IMR-90 (cell line): ENCODE data around the gene USP26. TPM values are rescaled to one million over a fixed set of nuclear protein-coding genes. Genes with fewer than 3 reads are reported as not detected.

Experiments used
- ATAC-seq: fragments of 200-7000 bp; cut with Tn5 transposase; 2 replicates; pipeline ENCODE4 v1.9.1; 2020; ENCODE audit warnings: low read depth, mild to moderate bottlenecking, moderate library complexity
- BruUV-seq: library from RNA; stranded (reverse); fragments of 400-500 nt; replicated peaks from 2 replicates; lab custom pipeline; 2021; lab: Mats Ljungman, UMichigan
- CTCF ChIA-PET: fragments of 300-600 bp; formaldehyde crosslinking; extraction: SDS; loops from one replicate; lab custom pipeline; 2021; ENCODE audit warnings: antibody characterized with exemption; lab: Yijun Ruan, JAX
- POLR2A ChIA-PET: fragments of 300-600 bp; sonication (Branson Sonifier 250); formaldehyde crosslinking; loops from one replicate; lab custom pipeline; 2022; ENCODE audit warnings: antibody characterized with exemption; ENCODE audit not compliant: unreplicated experiment; lab: Charles Lee
- DNase-seq: peaks from one replicate; pipeline ENCODE4 v3.0.0; 2013
- H2AFZ ChIP-seq: replicated peaks from 2 replicates; pipeline ENCODE3; 2013; ENCODE audit warnings: low read length, mild to moderate bottlenecking; ENCODE audit not compliant: poor library complexity
- H2AK5ac ChIP-seq: 2 replicates; pipeline ENCODE4 v1.6.1; 2013; ENCODE audit warnings: low read depth, low read length, inconsistent platforms
- H2AK9ac ChIP-seq: replicated peaks from 2 replicates; pipeline ENCODE3; 2013; ENCODE audit warnings: mild to moderate bottlenecking, low read depth, low read length, moderate library complexity; ENCODE audit not compliant: poor library complexity
- H2BK120ac ChIP-seq: 2 replicates; pipeline ENCODE4 v1.6.1; 2013; ENCODE audit warnings: low read depth, low read length, inconsistent platforms
- H2BK15ac ChIP-seq: 3 replicates; pipeline ENCODE4 v1.6.1; 2013; ENCODE audit warnings: low read depth, low read length, inconsistent platforms
- H2BK20ac ChIP-seq: 2 replicates; pipeline ENCODE4 v1.6.1; 2013; ENCODE audit warnings: low read depth, mild to moderate bottlenecking, inconsistent platforms, low read length, moderate library complexity
- H2BK5ac ChIP-seq: 2 replicates; pipeline ENCODE4 v1.6.1; 2013; ENCODE audit warnings: mild to moderate bottlenecking, low read depth, low read length, inconsistent platforms; ENCODE audit not compliant: poor library complexity, severe bottlenecking
- H3K14ac ChIP-seq: replicated peaks from 2 replicates; pipeline ENCODE4 v1.6.1; 2013; ENCODE audit warnings: low read depth, low read length, inconsistent platforms
- H3K18ac ChIP-seq: 2 replicates; pipeline ENCODE4 v1.6.1; 2013; ENCODE audit warnings: low read depth, low read length, control low read depth
- H3K23ac ChIP-seq: 2 replicates; pipeline ENCODE4 v1.6.1; 2013; ENCODE audit warnings: low read depth, low read length, inconsistent platforms
- H3K27ac ChIP-seq: 2 replicates; pipeline ENCODE4 v1.5.1; 2013; ENCODE audit warnings: mild to moderate bottlenecking, control low read depth, low read length; ENCODE audit not compliant: insufficient read depth
- H3K27me3 ChIP-seq: 2 replicates; pipeline ENCODE4 v1.6.1; 2013; ENCODE audit warnings: low read length; ENCODE audit not compliant: control insufficient read depth, insufficient read depth
- H3K36me3 ChIP-seq: 2 replicates; pipeline ENCODE4 v1.6.1; 2013; ENCODE audit warnings: low read length, mixed read lengths; ENCODE audit not compliant: control insufficient read depth, insufficient read depth
- H3K4ac ChIP-seq: 2 replicates; pipeline ENCODE4 v1.6.1; 2013; ENCODE audit warnings: low read depth, low read length, inconsistent platforms
- H3K4me1 ChIP-seq: 2 replicates; pipeline ENCODE4 v1.6.1; 2013; ENCODE audit warnings: low read length, mixed read lengths; ENCODE audit not compliant: control insufficient read depth, insufficient read depth
- H3K4me2 ChIP-seq: 2 replicates; pipeline ENCODE4 v1.6.1; 2013; ENCODE audit warnings: low read depth, mild to moderate bottlenecking, control low read depth, low read length, moderate library complexity
- H3K4me3 ChIP-seq: 2 replicates; pipeline ENCODE4 v1.5.1; 2013; ENCODE audit warnings: low read depth, mild to moderate bottlenecking, control low read depth, low read length, moderate library complexity; ENCODE audit not compliant: insufficient read depth
- H3K56ac ChIP-seq: 2 replicates; pipeline ENCODE4 v1.6.1; 2013; ENCODE audit warnings: low read length, inconsistent platforms; ENCODE audit not compliant: insufficient read depth; ENCODE audit errors: extremely low read depth
- H3K79me1 ChIP-seq, 2 experiments: 2 replicates each; pipeline ENCODE4 v1.6.1; 2013; ENCODE audit warnings: low read length in 2 of 2, inconsistent platforms in 1 of 2, low read depth in 1 of 2
- H3K9ac ChIP-seq: 2 replicates; pipeline ENCODE4 v1.6.1; 2013; ENCODE audit warnings: low read depth, low read length, control low read depth
- H3K9me1 ChIP-seq: 2 replicates; pipeline ENCODE4 v1.6.1; 2013; ENCODE audit warnings: low read length, inconsistent platforms; ENCODE audit not compliant: insufficient read depth
- H3K9me3 ChIP-seq: 2 replicates; pipeline ENCODE4 v1.6.1; 2013; ENCODE audit warnings: low read length; ENCODE audit not compliant: control insufficient read depth, insufficient read depth
- H4K20me1 ChIP-seq: 2 replicates; pipeline ENCODE4 v1.6.1; 2013; ENCODE audit warnings: low read length, inconsistent platforms; ENCODE audit not compliant: insufficient read depth
- H4K5ac ChIP-seq: 2 replicates; pipeline ENCODE4 v1.6.1; 2013; ENCODE audit warnings: mild to moderate bottlenecking, low read depth, low read length, control low read depth
- H4K8ac ChIP-seq, 2 experiments: 2 replicates each; pipeline ENCODE4 v1.6.1; 2013; ENCODE audit warnings: low read depth in 2 of 2, low read length in 2 of 2, control low read depth in 1 of 2, inconsistent platforms in 1 of 2
- H4K91ac ChIP-seq: 2 replicates; pipeline ENCODE4 v1.6.1; 2013; ENCODE audit warnings: low read depth, low read length, inconsistent platforms; ENCODE audit not compliant: insufficient read depth
- MAFK ChIP-seq: IDR thresholded peaks from 2 replicates; pipeline ENCODE4 v1.6.1; 2012; ENCODE audit warnings: low read depth, low read length, improper control_type of control experiment
- POLR2A ChIP-seq: IDR thresholded peaks from 2 replicates; pipeline ENCODE4 v1.6.1; 2012; ENCODE audit warnings: mild to moderate bottlenecking, low read depth, low read length
- RAD21 ChIP-seq: IDR thresholded peaks from 2 replicates; pipeline ENCODE4 v1.6.1; 2012; ENCODE audit warnings: low read length, improper control_type of control experiment
- RFX5 ChIP-seq: IDR thresholded peaks from 2 replicates; pipeline ENCODE4 v1.8.0; 2012; ENCODE audit warnings: low read depth, mild to moderate bottlenecking, low read length, moderate library complexity
- dilution Hi-C: fragments of 300-500 bp; cut with HindIII; formaldehyde crosslinking; loops from one replicate; pipeline ENCODE4 v1.14.3; 2018; ENCODE audit warnings: low sequenced_read_pairs; ENCODE audit not compliant: unreplicated experiment
- in situ Hi-C: fragments of 300-500 bp; cut with MboI; formaldehyde crosslinking; loops from 3 replicates; pipeline ENCODE4 v1.14.3; 2019; ENCODE audit warnings: low sequenced_read_pairs, inconsistent platforms, mixed read lengths
- intact Hi-C: fragments of 100-400 bp; cut with micrococcal nuclease; formaldehyde crosslinking; loops from 2 replicates; pipeline ENCODE4 v1.10.0; 2022
- polyA plus RNA-seq, 3 experiments: library from polyadenylated mRNA; depleted of rRNA; stranded (reverse); fragments of >200 nt; gene quantifications; 2 replicates each; pipeline ENCODE4 v1.2.3, GENCODE V29; 2012; ENCODE audit warnings: low replicate concordance in 1 of 3
- total RNA-seq: library from RNA; depleted of rRNA; stranded (reverse); fragments of >200 nt; gene quantifications from 2 replicates; pipeline ENCODE4 v1.2.3, GENCODE V29; 2012

Gene USP26
- total and polyA plus RNA-seq, 2 of the 4 experiments (the other 2 are of a cell fraction) = not detected

- no peak overlapping the region for H2BK15ac ChIP-seq
- no peak overlapping the region for H3K9ac ChIP-seq
- H3K14ac ChIP-seq = no peak overlapping the region
- H2BK120ac ChIP-seq = no peak overlapping the region
- H3K56ac ChIP-seq = no peak overlapping the region
- H4K20me1 ChIP-seq = no peaks in the 10 kb centered on the region
- H2BK20ac ChIP-seq = no peak overlapping the region
- in situ Hi-C loops (no loop called here), intact Hi-C loops (no loop called here), dilution Hi-C loops (no loop called here)
- no peak overlapping the region for H2AK5ac ChIP-seq
- no peak overlapping the region for H3K27ac ChIP-seq
- no peaks in the 10 kb centered on the region for H3K79me1 ChIP-seq
- no peak overlapping the region for H2AFZ ChIP-seq
- TF ChIP-seq RAD21 (no peak), POLR2A (no peak), RFX5 (no peak), MAFK (no peak)
- H4K91ac ChIP-seq = no peak overlapping the region
- no peaks in the 10 kb centered on the region for H3K36me3 ChIP-seq
- H2AK9ac ChIP-seq = no peak overlapping the region
- no peak overlapping the region for H3K4me2 ChIP-seq
- H3K18ac ChIP-seq = no peak overlapping the region
- DNase-seq (no peak), ATAC-seq (no peak)
- no peak overlapping the region for H3K23ac ChIP-seq
- no peak overlapping the region for H4K5ac ChIP-seq
- no peak overlapping the region for H2BK5ac ChIP-seq
- ChIA-PET POLR2A (no interaction called here), CTCF (interaction anchor here (0.6 kb wide), 1 partner anchor 134 kb away, joined by 4 read pairs; no protein-coding TSS in a partner anchor)
- no peaks in the 10 kb centered on the region for H3K27me3 ChIP-seq
- no peaks in the 10 kb centered on the region for H3K9me1 ChIP-seq
- no TSS peak for BruUV-seq
- H3K4ac ChIP-seq = no peak overlapping the region
- H3K4me1 ChIP-seq = no peaks in the 10 kb centered on the region
- H4K8ac ChIP-seq = no peak overlapping the region
- H3K9me3 ChIP-seq = no peaks in the 10 kb centered on the region
- no peak overlapping the region for H3K4me3 ChIP-seq
Measured at GRCh38 chrX:133072566-133072965, 24.3 kb downstream of the USP26 start.
